BJ (cell line): ENCODE results near the gene MPV17L. TPM values are rescaled to one million over a fixed set of nuclear protein-coding genes. Genes with fewer than 3 reads are reported as not detected.

ENCODE experiments used
- CTCF ChIA-PET: fragments of 350-600 bp; formaldehyde crosslinking; extraction: SDS; loops from one replicate; lab custom pipeline; 2021; ENCODE audit warnings: antibody characterized with exemption, inconsistent platforms; lab: Yijun Ruan, JAX
- POLR2A ChIA-PET: fragments of 300-600 bp; sonication (Branson Sonifier 250); formaldehyde crosslinking; extraction: SDS; loops from one replicate; lab custom pipeline; 2021; ENCODE audit warnings: antibody characterized with exemption; lab: Charles Lee
- DNase-seq: peaks from one replicate; pipeline ENCODE4 v3.0.0-alpha.2; 2011; ENCODE audit warnings: low read depth
- H3K27me3 ChIP-seq: 2 replicates; pipeline ENCODE4 v1.6.0; 2011; ENCODE audit warnings: low read length; ENCODE audit not compliant: control insufficient read depth, insufficient read depth
- H3K36me3 ChIP-seq: 2 replicates; pipeline ENCODE4 v1.5.1; 2011; ENCODE audit warnings: low read length; ENCODE audit not compliant: control insufficient read depth, insufficient read depth
- H3K4me3 ChIP-seq: 2 replicates; pipeline ENCODE4 v1.5.1; 2011; ENCODE audit warnings: low read depth, mild to moderate bottlenecking, control low read depth, low read length
- polyA plus RNA-seq: library from polyadenylated mRNA; depleted of rRNA; stranded (reverse); fragments of >200 nt; gene quantifications from 2 replicates; pipeline ENCODE4 v1.2.3, GENCODE V29; 2011
- TF ChIP-seq, protein P1 (sequence below): IDR thresholded peaks from 2 replicates; pipeline ENCODE4 v1.5.1; 2011; ENCODE audit warnings: low read depth, mild to moderate bottlenecking, control low read depth, inconsistent platforms, low read length, moderate library complexity; ENCODE audit not compliant: insufficient read depth

Gene MPV17L
- polyA plus RNA-seq, 1 experiment = 0.38 TPM

DNA sequence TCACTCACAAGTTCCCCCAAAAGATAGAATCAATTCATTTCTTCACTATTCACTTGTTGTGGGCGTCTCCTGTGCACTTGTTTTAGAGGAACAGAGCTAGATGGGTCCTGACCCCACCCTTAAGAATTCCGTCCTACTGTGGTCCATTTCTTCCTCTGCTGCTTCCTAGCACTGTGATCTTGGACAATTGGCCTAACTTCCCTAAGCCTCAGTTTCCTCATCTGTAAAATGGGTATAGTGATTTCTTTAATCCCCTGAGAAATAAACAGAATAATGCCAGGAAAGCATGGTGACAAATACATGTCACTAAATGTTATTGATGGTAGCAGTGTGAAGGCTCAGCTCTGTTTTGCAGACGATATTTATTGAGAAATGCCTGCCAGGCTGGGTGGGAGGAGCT lies 48.7 kb downstream of the MPV17L start:
- no peaks in the 10 kb centered on the region for H3K27me3 ChIP-seq
- ChIA-PET CTCF (interaction anchor here (0.8 to 1.7 kb wide), 4 partner anchors 10 to 107 kb away, joined by 3 to 5 read pairs (median 4); partner anchors contain the start of gene BMERB1), POLR2A (no interaction called here)
- TF ChIP-seq, protein P1, sequence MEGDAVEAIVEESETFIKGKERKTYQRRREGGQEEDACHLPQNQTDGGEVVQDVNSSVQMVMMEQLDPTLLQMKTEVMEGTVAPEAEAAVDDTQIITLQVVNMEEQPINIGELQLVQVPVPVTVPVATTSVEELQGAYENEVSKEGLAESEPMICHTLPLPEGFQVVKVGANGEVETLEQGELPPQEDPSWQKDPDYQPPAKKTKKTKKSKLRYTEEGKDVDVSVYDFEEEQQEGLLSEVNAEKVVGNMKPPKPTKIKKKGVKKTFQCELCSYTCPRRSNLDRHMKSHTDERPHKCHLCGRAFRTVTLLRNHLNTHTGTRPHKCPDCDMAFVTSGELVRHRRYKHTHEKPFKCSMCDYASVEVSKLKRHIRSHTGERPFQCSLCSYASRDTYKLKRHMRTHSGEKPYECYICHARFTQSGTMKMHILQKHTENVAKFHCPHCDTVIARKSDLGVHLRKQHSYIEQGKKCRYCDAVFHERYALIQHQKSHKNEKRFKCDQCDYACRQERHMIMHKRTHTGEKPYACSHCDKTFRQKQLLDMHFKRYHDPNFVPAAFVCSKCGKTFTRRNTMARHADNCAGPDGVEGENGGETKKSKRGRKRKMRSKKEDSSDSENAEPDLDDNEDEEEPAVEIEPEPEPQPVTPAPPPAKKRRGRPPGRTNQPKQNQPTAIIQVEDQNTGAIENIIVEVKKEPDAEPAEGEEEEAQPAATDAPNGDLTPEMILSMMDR = no peak
- H3K4me3 ChIP-seq = no peak overlapping the region
- no peaks in the 10 kb centered on the region for H3K36me3 ChIP-seq
- DNase-seq = no peak

DNA sequence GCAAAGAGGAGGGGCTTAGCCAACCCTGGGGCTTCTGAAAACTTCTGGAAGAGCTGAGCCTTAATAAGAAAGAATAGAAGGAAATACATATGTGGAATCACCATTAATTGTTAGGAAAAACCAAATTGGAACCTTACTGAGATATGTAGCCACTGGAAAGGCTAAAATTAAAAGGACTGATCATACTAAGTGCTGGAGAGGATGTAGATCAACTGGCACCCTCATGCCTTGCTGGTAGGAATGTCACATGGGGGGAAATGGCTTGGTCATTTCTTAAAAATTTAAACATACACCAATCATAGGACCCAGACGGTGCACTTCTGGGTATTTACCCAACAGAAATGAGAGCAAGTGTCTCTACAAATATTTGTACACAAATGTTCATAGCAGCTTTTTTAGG lies 49.9 kb downstream of the MPV17L start:
- ChIA-PET CTCF (interaction anchor here (1.2 to 1.5 kb wide), 2 partner anchors 11 to 103 kb away, joined by 3 read pairs; partner anchors contain the start of gene BMERB1), POLR2A (no interaction called here)
- TF ChIP-seq, protein P1 = no peak
- Histone ChIP-seq H3K4me3 (no peak overlapping the region), H3K27me3 (no peaks in the 10 kb centered on the region), H3K36me3 (no peaks in the 10 kb centered on the region)
- DNase-seq = no peak

DNA sequence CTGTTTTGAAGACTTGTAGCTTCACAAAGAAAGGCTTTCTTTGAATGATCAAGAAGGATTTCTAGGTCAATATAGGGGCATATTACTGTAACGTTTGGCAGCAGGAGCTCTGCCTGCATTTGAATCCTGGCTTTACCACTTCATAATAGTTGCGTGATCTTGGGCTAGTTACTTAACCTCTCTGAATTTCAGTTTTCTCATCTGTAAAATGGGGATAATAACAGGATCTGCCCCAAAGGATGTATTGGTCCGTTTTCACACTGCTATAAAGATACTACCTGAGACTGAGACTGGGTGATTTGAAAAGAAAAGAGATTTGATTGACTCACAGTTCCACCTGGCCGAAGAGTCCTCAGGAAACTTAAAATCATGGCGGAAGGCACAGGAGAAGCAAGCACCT lies 51.3 kb downstream of the MPV17L start:
- CTCF ChIA-PET = no interaction called here
- no peak for DNase-seq
- Histone ChIP-seq H3K36me3 (no peaks in the 10 kb centered on the region), H3K4me3 (no peak overlapping the region), H3K27me3 (no peaks in the 10 kb centered on the region)
- TF ChIP-seq, protein P1 = no peak
- POLR2A ChIA-PET = no interaction called here

DNA sequence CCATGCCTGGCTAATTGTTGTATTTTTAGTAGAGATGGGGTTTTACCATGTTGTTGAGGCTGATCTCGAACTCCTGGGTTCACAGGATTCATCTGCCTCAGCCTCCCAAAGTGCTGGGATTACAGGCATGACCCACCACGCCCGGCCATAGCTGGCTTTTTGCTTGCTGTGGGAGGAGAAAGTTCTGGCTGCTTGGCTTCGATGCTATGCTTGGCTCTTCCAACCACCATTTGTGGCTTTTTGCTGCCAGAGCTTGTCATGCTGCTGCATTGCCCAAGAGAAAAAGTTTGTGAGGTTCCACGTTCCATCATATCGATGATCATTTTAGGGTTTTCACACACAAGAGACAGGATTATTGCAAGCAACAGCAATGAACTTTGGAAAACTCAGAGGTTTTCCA lies 55.1 kb downstream of the MPV17L start:
- no peak for DNase-seq
- TF ChIP-seq, protein P1 = no peak
- no peaks in the 10 kb centered on the region for H3K36me3 ChIP-seq
- POLR2A ChIA-PET = no interaction called here
- CTCF ChIA-PET = no interaction called here
- H3K4me3 ChIP-seq = no peak overlapping the region
- no peaks in the 10 kb centered on the region for H3K27me3 ChIP-seq

DNA sequence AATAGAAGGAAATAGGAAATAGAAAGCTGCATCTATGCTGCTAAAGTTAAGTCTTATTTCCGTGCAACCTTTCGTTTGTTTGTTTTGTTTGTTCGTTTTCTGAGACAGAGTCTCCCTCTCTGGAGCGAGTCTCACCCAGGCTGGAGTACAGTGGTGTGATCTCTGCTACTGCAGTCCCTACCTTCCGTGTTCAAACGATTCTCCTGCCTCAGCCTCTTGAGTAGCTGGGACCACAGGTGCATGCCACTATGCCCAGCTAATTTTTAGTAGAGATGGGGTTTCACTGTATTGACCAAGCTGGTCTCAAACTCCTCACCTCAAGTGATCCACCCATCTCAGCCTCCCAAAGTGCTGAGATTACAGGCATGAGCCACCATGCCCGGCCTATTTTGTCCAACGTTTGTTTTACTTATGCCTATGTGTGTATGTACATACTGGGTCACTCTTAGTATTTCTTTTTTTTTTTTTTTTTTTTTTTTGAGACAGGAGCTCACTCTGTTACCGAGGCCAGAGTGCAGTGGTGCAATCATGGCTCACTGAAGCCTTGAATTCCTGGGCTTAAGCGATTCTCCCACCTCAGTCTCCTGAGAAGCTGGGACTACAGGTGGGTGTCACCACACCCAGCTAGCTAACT lies 55.7 kb downstream of the MPV17L start:
- no peaks in the 10 kb centered on the region for H3K27me3 ChIP-seq
- no peak for DNase-seq
- no peak overlapping the region for H3K4me3 ChIP-seq
- H3K36me3 ChIP-seq = no peaks in the 10 kb centered on the region
- ChIA-PET POLR2A (no interaction called here), CTCF (interaction anchor here (0.7 kb wide), 1 partner anchor 9 kb away, joined by 4 read pairs; no protein-coding TSS in a partner anchor)
- TF ChIP-seq, protein P1 = no peak
